ENCODE measurements around the gene ZRANB2.

DNA sequence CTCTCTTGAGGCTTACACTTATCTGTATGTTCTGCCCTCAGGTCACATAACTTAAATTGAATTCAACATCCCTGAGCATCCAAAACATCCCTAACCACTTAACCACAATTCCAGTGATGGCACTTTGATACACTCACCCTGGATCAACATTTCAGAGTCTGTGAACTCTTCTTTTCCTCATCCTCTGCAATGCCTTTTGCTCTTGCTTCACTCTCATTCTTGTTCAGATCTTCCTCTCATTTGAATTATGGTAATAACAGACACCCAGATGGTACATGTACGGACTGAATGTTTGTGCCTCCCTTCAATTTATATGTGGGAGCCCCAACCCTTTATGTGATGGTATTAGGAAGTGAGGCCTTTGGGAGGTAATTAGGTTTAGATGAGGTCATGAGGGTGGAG lies 66.7 kb downstream of the ZRANB2 start:
- no peak for TF ChIP-seq CTCF (conservative IDR thresholded peaks at IDR 0.05; ENCODE audit: low read depth, low read length)
- TF ChIP-seq MXI1 (IDR thresholded peaks at IDR 0.05; ENCODE audit: borderline replicate concordance, low read depth, low read length), result no peak
- no peak for TF ChIP-seq RFX5 (IDR thresholded peaks at IDR 0.05; ENCODE audit: low read depth, low read length)
- TF ChIP-seq, protein P1, sequence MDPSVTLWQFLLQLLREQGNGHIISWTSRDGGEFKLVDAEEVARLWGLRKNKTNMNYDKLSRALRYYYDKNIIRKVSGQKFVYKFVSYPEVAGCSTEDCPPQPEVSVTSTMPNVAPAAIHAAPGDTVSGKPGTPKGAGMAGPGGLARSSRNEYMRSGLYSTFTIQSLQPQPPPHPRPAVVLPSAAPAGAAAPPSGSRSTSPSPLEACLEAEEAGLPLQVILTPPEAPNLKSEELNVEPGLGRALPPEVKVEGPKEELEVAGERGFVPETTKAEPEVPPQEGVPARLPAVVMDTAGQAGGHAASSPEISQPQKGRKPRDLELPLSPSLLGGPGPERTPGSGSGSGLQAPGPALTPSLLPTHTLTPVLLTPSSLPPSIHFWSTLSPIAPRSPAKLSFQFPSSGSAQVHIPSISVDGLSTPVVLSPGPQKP (IDR thresholded peaks at IDR 0.05; ENCODE audit: borderline replicate concordance, low read depth, low read length), result no peak
- TF ChIP-seq POLR2A (IDR thresholded peaks at IDR 0.05; ENCODE audit: low read depth, low read length), result no peak
- TF ChIP-seq BHLHE40 (IDR thresholded peaks at IDR 0.05; ENCODE audit: low read depth, low read length), result no peak
